HFF-Myc (cell line): ENCODE data around the gene GABRA5.

ENCODE experiments used
- DNase-seq: peaks from one replicate; pipeline ENCODE4 v3.0.0-alpha.2; 2011; ENCODE audit warnings: low read depth; ENCODE audit errors: extremely low read depth
- H3K4me3 ChIP-seq: replicated peaks from 2 replicates; pipeline ENCODE4 v1.5.1; 2011; ENCODE audit warnings: low read depth, mild to moderate bottlenecking, control low read depth, low read length
- CTCF ChIP-seq: IDR thresholded peaks from 2 replicates; pipeline ENCODE4 v1.5.1; 2012; ENCODE audit warnings: mild to moderate bottlenecking, low read depth, low read length, control low read depth; ENCODE audit errors: missing control alignments

Gene GABRA5

DNA sequence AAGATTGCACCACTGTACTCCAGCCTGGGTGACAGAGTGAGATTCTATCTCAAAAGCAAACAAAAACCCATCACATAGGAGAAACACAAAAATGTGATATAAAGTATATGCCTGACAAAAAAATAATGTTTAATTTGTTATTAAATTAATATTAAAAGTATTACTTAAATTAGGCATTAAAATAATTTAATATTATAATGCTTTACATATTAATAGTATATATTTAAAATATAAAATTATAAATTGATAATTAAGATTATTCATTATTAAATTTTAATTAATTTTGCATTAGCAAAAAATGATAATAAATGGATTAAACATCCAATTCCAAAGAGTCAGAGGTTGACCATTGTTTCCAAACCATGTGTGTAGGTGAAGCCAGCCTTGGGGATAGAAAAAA, 22.0 kb upstream of the GABRA5 start:
- H3K4me3 ChIP-seq: no peak overlapping the region
- DNase-seq: no peak
- no peak for TF ChIP-seq CTCF

- TF ChIP-seq CTCF: no peak
- no peak overlapping the region for H3K4me3 ChIP-seq
- DNase-seq: no peak
Measured at GRCh38 chr15:26848498-26848897, 18.4 kb upstream of the GABRA5 start.

GRCh38 chr15:26850161-26850560, 16.7 kb upstream of the GABRA5 start:
- TF ChIP-seq CTCF: no peak

GRCh38 chr15:26852980-26853379, 13.9 kb upstream of the GABRA5 start:
- DNase-seq: no peak
- H3K4me3 ChIP-seq: no peak overlapping the region
- no peak for TF ChIP-seq CTCF

More at GRCh38 chr15:26850161-26850560, 16.7 kb upstream of the GABRA5 start:
- DNase-seq: no peak
- no peak overlapping the region for H3K4me3 ChIP-seq

DNA sequence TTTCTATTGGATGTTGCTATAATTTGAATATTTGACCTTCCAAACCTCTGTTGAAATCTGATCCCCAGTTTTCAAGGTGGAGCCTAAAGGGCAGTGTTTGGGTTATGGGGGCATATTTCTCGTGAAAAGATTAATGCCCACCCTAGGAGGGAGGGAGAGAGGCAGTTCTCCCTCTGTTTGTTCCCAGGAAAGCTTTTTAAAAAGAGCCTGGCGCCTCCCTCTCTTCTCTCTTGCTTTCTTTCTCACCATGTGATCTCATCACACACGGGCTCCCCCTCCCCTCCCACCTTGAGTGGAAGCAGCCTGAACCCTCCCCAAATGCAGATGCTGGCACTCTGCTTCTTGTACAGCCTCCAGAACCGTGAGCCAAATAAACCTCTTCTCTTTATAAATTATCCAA, 12.4 kb upstream of the GABRA5 start:
- no peak overlapping the region for H3K4me3 ChIP-seq
- no peak for TF ChIP-seq CTCF
- no peak for DNase-seq

DNA sequence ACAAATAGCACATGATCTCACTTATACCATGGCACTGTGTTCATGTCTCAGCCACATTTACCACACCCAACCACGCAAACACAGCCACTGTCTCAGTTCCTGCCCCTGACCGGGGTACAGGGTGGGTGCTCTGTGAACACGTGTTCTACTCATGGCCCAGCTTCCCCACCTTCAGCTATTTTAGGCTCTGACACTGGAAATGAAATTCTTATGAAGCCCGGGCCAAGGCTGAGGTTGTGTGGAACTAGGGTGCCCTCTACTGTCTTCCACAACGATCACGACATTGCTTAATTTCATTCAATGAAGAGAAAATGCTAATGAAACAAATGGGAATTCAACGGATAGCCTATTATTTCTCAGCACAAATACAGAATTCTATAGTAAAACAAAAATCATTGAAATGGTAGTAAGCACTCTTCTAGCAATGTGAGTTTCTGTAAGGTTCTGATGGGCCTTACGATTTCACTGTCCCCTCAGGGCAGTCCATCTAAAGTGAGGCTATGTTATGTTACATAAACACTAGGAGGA, 2.1 kb upstream of the GABRA5 start:
- peak; percentile 9 for DNase-seq
- H3K4me3 ChIP-seq: no peak overlapping the region
- TF ChIP-seq CTCF: peak; percentile 48
